ENCODE data around the gene CD38. TPM values are rescaled to one million over a fixed set of nuclear protein-coding genes. Genes with fewer than 3 reads are reported as not detected.

The CD38 gene
- polyA plus RNA-seq, 1 donor (not counting 4 experiments of a cell fraction or from before 2014, with no cell fraction given) = 0.08 TPM

- Histone ChIP-seq H3K9ac (ENCODE audit: control insufficient read depth, extremely low read depth, insufficient read depth, low read length) (no peak overlapping the region), H3K27me3 (ENCODE audit: control insufficient read depth, extremely low read depth, insufficient read depth, low read length) (no peaks in the 10 kb centered on the region), H3K4me1 (ENCODE audit: control insufficient read depth, extremely low read depth, insufficient read depth, low read length) (no peaks in the 10 kb centered on the region), H3K9me3 (ENCODE audit: control insufficient read depth, low read depth, low read length) (no peaks in the 10 kb centered on the region), H3K4me2 (ENCODE audit: control insufficient read depth, extremely low read depth, insufficient read depth, low read depth, low read length) (no peak overlapping the region), H3K79me2 (ENCODE audit: control insufficient read depth, insufficient read depth, low read length) (no peaks in the 10 kb centered on the region), H3K36me3 (ENCODE audit: control insufficient read depth in 2 of 2, extremely low read depth in 1 of 2, insufficient read depth in 2 of 2, low read length in 2 of 2) (no peaks in the 10 kb centered on the region), H3K4me3 (ENCODE audit: control insufficient read depth in 2 of 3, extremely low read depth in 1 of 3, insufficient read depth in 2 of 3, low read depth in 1 of 3, low read length in 3 of 3) (no peak overlapping the region), H3K9me1 (ENCODE audit: control insufficient read depth, extremely low read depth, insufficient read depth, low read length) (no peaks in the 10 kb centered on the region), H4K20me1 (ENCODE audit: control insufficient read depth, extremely low read depth, insufficient read depth, low read length) (no peaks in the 10 kb centered on the region), H2AFZ (ENCODE audit: control insufficient read depth, low read length) (no peak overlapping the region), H3K27ac (ENCODE audit: control insufficient read depth, insufficient read depth, low read length) (no peak overlapping the region)
- no peak for TF ChIP-seq CTCF (optimal IDR thresholded peaks at IDR 0.05 in 1 of 3, IDR thresholded peaks at IDR 0.05 in 1 of 3, conservative IDR thresholded peaks at IDR 0.05 in 1 of 3; ENCODE audit: extremely low read depth in 1 of 3, insufficient read depth in 2 of 3, low read length in 3 of 3)
- FAIRE-seq (no peak), DNase-seq (ENCODE audit: low read depth, low spot score) (no peak)
- dilution Hi-C loops (cut with MboI; ENCODE audit: extremely low pct_ligation_motif_present, low sequenced_read_pairs) = no loop called here
Observed at GRCh38 chr4:15864651-15865566, 86.8 kb downstream of the CD38 start.

GRCh38 chr4:15868111-15868510, 90.0 kb downstream of the CD38 start:
- DNase-seq (ENCODE audit: low read depth, low spot score) (no peak), FAIRE-seq (peak; percentile 67)
- Histone ChIP-seq H4K20me1 (ENCODE audit: control insufficient read depth, extremely low read depth, insufficient read depth, low read length) (no peaks in the 10 kb centered on the region), H3K9me1 (ENCODE audit: control insufficient read depth, extremely low read depth, insufficient read depth, low read length) (no peaks in the 10 kb centered on the region), H3K4me3 (ENCODE audit: control insufficient read depth in 2 of 3, extremely low read depth in 1 of 3, insufficient read depth in 2 of 3, low read depth in 1 of 3, low read length in 3 of 3) (no peak overlapping the region), H3K4me1 (ENCODE audit: control insufficient read depth, extremely low read depth, insufficient read depth, low read length) (no peaks in the 10 kb centered on the region), H3K27ac (ENCODE audit: control insufficient read depth, insufficient read depth, low read length) (no peak overlapping the region), H3K27me3 (ENCODE audit: control insufficient read depth, extremely low read depth, insufficient read depth, low read length) (no peaks in the 10 kb centered on the region), H2AFZ (ENCODE audit: control insufficient read depth, low read length) (no peak overlapping the region), H3K36me3 (ENCODE audit: control insufficient read depth in 2 of 2, extremely low read depth in 1 of 2, insufficient read depth in 2 of 2, low read length in 2 of 2) (no peaks in the 10 kb centered on the region), H3K9ac (ENCODE audit: control insufficient read depth, extremely low read depth, insufficient read depth, low read length) (no peak overlapping the region), H3K4me2 (ENCODE audit: control insufficient read depth, extremely low read depth, insufficient read depth, low read depth, low read length) (no peak overlapping the region), H3K79me2 (ENCODE audit: control insufficient read depth, insufficient read depth, low read length) (no peaks in the 10 kb centered on the region), H3K9me3 (ENCODE audit: control insufficient read depth, low read depth, low read length) (no peaks in the 10 kb centered on the region)
- dilution Hi-C loops (cut with MboI; ENCODE audit: extremely low pct_ligation_motif_present, low sequenced_read_pairs) = no loop called here
- TF ChIP-seq CTCF (optimal IDR thresholded peaks at IDR 0.05 in 1 of 3, IDR thresholded peaks at IDR 0.05 in 1 of 3, conservative IDR thresholded peaks at IDR 0.05 in 1 of 3; ENCODE audit: extremely low read depth in 1 of 3, insufficient read depth in 2 of 3, low read length in 3 of 3) = peak; percentile 7 to 54 (median 20)
- no peak for TF ChIP-seq EZH2 (IDR thresholded peaks at IDR 0.05; ENCODE audit: low read length)

All from keratinocyte (primary cell).